Mesendoderm (in vitro differentiated cells): ENCODE results near the gene SMIM29.

Experiments used
- DNase-seq: peaks from one replicate; pipeline ENCODE4 v3.0.0; 2013
- H2AK5ac ChIP-seq: 2 replicates; pipeline ENCODE4 v1.6.1; 2013; ENCODE audit warnings: low read length, inconsistent platforms
- H2BK120ac ChIP-seq: 2 replicates; pipeline ENCODE4 v1.6.1; 2013; ENCODE audit warnings: low read depth, mild to moderate bottlenecking, low read length, moderate library complexity, mixed read lengths
- H2BK15ac ChIP-seq: replicated peaks from 2 replicates; pipeline ENCODE4 v1.6.1; 2013; ENCODE audit warnings: low read depth, mild to moderate bottlenecking, moderate library complexity
- H2BK5ac ChIP-seq: 2 replicates; pipeline ENCODE4 v1.6.1; 2013; ENCODE audit warnings: low read length, inconsistent platforms
- H3K18ac ChIP-seq: 2 replicates; pipeline ENCODE4 v1.6.1; 2013; ENCODE audit warnings: mild to moderate bottlenecking, low read length, mixed read lengths
- H3K23ac ChIP-seq: one replicate; pipeline ENCODE4 v1.6.1; 2013; ENCODE audit warnings: low read length
- H3K27ac ChIP-seq: 2 replicates; pipeline ENCODE4 v1.5.1; 2013; ENCODE audit warnings: low read depth, mild to moderate bottlenecking, inconsistent platforms, low read length, moderate library complexity
- H3K27me3 ChIP-seq: 2 replicates; pipeline ENCODE4 v1.6.1; 2013; ENCODE audit warnings: low read length, control low read depth, mild to moderate bottlenecking, inconsistent platforms; ENCODE audit not compliant: insufficient read depth, poor library complexity
- H3K36me3 ChIP-seq: 2 replicates; pipeline ENCODE4 v1.6.1; 2013; ENCODE audit warnings: low read length, inconsistent platforms; ENCODE audit not compliant: control insufficient read depth, insufficient read depth
- H3K4ac ChIP-seq: one replicate; pipeline ENCODE4 v1.6.1; 2013; ENCODE audit warnings: low read depth, mild to moderate bottlenecking, low read length, moderate library complexity
- H3K4me1 ChIP-seq: 2 replicates; pipeline ENCODE4 v1.6.1; 2013; ENCODE audit warnings: low read depth, low read length, inconsistent platforms; ENCODE audit not compliant: control insufficient read depth
- H3K4me2 ChIP-seq: 2 replicates; pipeline ENCODE4 v1.6.1; 2013; ENCODE audit warnings: low read length
- H3K4me3 ChIP-seq: 2 replicates; pipeline ENCODE4 v1.5.1; 2013; ENCODE audit warnings: mild to moderate bottlenecking, low read length
- H3K56ac ChIP-seq: one replicate; pipeline ENCODE4 v1.6.1; 2013; ENCODE audit warnings: low read length
- H3K79me1 ChIP-seq: 2 replicates; pipeline ENCODE4 v1.6.1; 2013; ENCODE audit warnings: low read length, inconsistent platforms
- H3K79me2 ChIP-seq: 2 replicates; pipeline ENCODE4 v1.6.1; 2013; ENCODE audit warnings: mild to moderate bottlenecking, low read length; ENCODE audit not compliant: control insufficient read depth, insufficient read depth
- H3K9ac ChIP-seq: 2 replicates; pipeline ENCODE4 v1.6.1; 2013; ENCODE audit warnings: low read length, inconsistent platforms
- H4K5ac ChIP-seq: one replicate; pipeline ENCODE4 v1.6.1; 2013; ENCODE audit warnings: low read length
- H4K8ac ChIP-seq: one replicate; pipeline ENCODE4 v1.6.1; 2013; ENCODE audit warnings: low read depth, mild to moderate bottlenecking, control low read depth, low read length, moderate library complexity
- WGBS: extraction: QIAGEN DNeasy Blood & Tissue Kit; methylation state at CpG from one replicate; pipeline ENCODE4 v1.1.7; 2013; ENCODE audit warnings: low lambda C conversion rate, missing lambda C conversion rate; ENCODE audit not compliant: insufficient coverage; ENCODE audit errors: extremely low coverage; 5-methylcytosine and 5-hydroxymethylcytosine counted together

SMIM29 gene

GRCh38 chr6:34241351-34242215 is 7.2 kb downstream of the SMIM29 start:
- Histone ChIP-seq H4K5ac (no peak overlapping the region), H3K18ac (no peak overlapping the region), H3K4me2 (no peak overlapping the region), H3K56ac (no peak overlapping the region), H3K9ac (no peak overlapping the region), H3K4me3 (no peak overlapping the region), H3K36me3 (peaks cover 30% of the 10 kb centered on the region), H3K27me3 (no peaks in the 10 kb centered on the region), H3K27ac (no peak overlapping the region), H3K4me1 (peaks cover 8% of the 10 kb centered on the region), H3K23ac (no peak overlapping the region), H4K8ac (no peak overlapping the region), H3K79me1 (peaks cover 19% of the 10 kb centered on the region), H2BK15ac (no peak overlapping the region), H3K4ac (no peak overlapping the region), H3K79me2 (peaks cover 54% of the 10 kb centered on the region), H2AK5ac (no peak overlapping the region), H2BK5ac (no peak overlapping the region), H2BK120ac (no peak overlapping the region)
- no CpG with 5 or more reads among the region's 13 CpGs for WGBS
- no peak for DNase-seq

GRCh38 chr6:34240329-34241248 is 8.2 kb downstream of the SMIM29 start:
- Histone ChIP-seq H3K27me3 (no peaks in the 10 kb centered on the region), H4K8ac (no peak overlapping the region), H3K27ac (no peak overlapping the region), H2AK5ac (no peak overlapping the region), H3K4me3 (no peak overlapping the region), H3K18ac (no peak overlapping the region), H4K5ac (no peak overlapping the region), H3K79me1 (peaks cover 19% of the 10 kb centered on the region), H3K4me2 (peak overlapping the region; percentile 50), H3K4me1 (peaks cover 8% of the 10 kb centered on the region), H3K9ac (peak overlapping the region; percentile 89), H2BK120ac (no peak overlapping the region), H2BK15ac (no peak overlapping the region), H2BK5ac (no peak overlapping the region), H3K36me3 (peaks cover 30% of the 10 kb centered on the region), H3K23ac (peak overlapping the region; percentile 48), H3K79me2 (peaks cover 54% of the 10 kb centered on the region), H3K56ac (peak overlapping the region; percentile 44), H3K4ac (no peak overlapping the region)
- WGBS = no CpG with 5 or more reads among the region's 22 CpGs
- DNase-seq = no peak

DNA sequence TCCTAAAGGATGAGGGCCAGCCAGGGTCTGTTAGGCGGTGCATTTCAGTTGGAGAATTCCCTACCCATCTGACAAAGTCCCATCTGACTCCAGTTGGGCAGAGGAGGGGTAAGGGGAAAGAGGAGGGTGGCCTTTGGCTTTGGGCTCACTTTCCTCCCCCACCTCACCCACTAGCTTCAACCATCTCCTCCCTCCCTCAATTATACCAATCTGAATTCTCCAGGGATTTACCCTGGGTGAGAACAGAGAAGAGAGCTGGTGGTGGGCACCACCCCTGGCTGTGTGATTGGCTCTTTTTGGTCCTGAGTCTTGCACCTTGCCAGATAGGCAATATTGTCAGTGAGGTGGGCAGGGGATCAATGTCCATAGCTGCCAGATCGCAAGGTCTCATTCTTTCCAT is 8.9 kb downstream of the SMIM29 start:
- Histone ChIP-seq H3K4me1 (peaks cover 8% of the 10 kb centered on the region), H4K8ac (no peak overlapping the region), H2BK15ac (no peak overlapping the region), H2BK120ac (no peak overlapping the region), H3K23ac (peak overlapping the region; percentile 48), H3K36me3 (peaks cover 30% of the 10 kb centered on the region), H2BK5ac (no peak overlapping the region), H3K79me1 (peaks cover 19% of the 10 kb centered on the region), H4K5ac (no peak overlapping the region), H3K9ac (peak overlapping the region; percentile 89), H2AK5ac (no peak overlapping the region), H3K79me2 (peaks cover 54% of the 10 kb centered on the region), H3K4me3 (no peak overlapping the region), H3K4ac (no peak overlapping the region), H3K4me2 (peak overlapping the region; percentile 50), H3K18ac (no peak overlapping the region), H3K56ac (peak overlapping the region; percentile 53), H3K27ac (no peak overlapping the region), H3K27me3 (no peaks in the 10 kb centered on the region)
- DNase-seq = no peak
- no CpG with 5 or more reads among the region's 2 CpGs for WGBS

GRCh38 chr6:34239500-34239825 is 9.3 kb downstream of the SMIM29 start:
- no peak overlapping the region for H4K8ac ChIP-seq
- H3K79me1 ChIP-seq = peaks cover 19% of the 10 kb centered on the region
- DNase-seq = peak; percentile 36
- H3K56ac ChIP-seq = peak overlapping the region; percentile 53
- H4K5ac ChIP-seq = no peak overlapping the region
- H3K18ac ChIP-seq = no peak overlapping the region
- WGBS = no CpG with 5 or more reads among the region's 3 CpGs
- no peak overlapping the region for H2BK15ac ChIP-seq
- no peak overlapping the region for H3K27ac ChIP-seq
- no peak overlapping the region for H2BK120ac ChIP-seq
- no peak overlapping the region for H2AK5ac ChIP-seq
- H3K9ac ChIP-seq = peak overlapping the region; percentile 89
- H3K36me3 ChIP-seq = peaks cover 29% of the 10 kb centered on the region
- H3K79me2 ChIP-seq = peaks cover 54% of the 10 kb centered on the region
- peak overlapping the region; percentile 50 for H3K4me2 ChIP-seq
- no peak overlapping the region for H2BK5ac ChIP-seq
- no peak overlapping the region for H3K4ac ChIP-seq
- peak overlapping the region; percentile 26 for H3K4me3 ChIP-seq
- peak overlapping the region; percentile 66 for H3K23ac ChIP-seq
- H3K4me1 ChIP-seq = peaks cover 11% of the 10 kb centered on the region
- H3K27me3 ChIP-seq = no peaks in the 10 kb centered on the region

DNA sequence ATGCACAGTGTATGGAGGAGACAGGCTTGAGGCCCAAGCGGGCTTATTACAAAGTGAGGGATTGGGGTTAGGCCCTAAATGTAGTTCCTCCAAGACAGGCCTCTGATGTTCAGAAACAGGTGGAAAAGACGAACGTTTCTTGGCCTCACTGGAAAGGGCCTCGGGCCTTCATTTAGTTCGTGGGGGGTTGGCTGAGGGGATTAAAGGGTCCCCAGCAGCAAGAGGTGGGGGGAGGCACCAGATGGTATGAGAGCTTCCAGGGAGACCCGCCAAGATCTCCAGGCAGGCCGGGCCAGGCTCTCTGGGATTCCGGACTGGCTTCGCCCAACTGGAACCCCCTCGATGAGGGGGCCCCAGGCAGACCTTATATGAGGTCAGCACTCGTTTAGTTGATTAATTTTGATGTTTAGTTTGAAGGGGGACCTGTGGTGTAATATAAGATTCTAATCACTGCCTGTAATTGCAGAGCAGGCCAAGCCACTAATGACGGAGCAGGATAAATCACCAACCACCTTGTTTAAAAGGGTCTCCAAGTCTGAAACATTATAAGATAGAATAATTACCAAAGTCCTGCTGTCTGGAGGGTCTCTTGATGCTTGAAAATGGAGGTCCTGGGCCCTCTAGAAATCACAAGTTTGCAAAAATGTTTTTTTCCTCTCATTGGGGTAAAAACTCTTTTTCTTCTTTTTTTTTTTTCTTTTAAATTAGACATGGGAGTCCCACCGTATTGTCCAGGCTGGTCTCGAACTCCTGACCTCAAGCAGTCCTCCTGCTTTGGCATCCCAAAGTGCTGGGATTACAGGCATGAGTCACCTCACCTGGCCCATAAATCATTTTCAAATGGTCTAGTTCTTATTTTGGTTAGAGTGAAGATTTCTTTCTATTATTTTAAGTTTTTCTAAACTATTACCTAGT is 10.0 kb downstream of the SMIM29 start:
- Histone ChIP-seq H3K4me3 (peak overlapping the region; percentile 56), H2AK5ac (no peak overlapping the region), H3K9ac (peak overlapping the region; percentile 89), H3K36me3 (peaks cover 25% of the 10 kb centered on the region), H4K8ac (no peak overlapping the region), H2BK15ac (no peak overlapping the region), H3K4me1 (peaks cover 16% of the 10 kb centered on the region), H3K27me3 (no peaks in the 10 kb centered on the region), H4K5ac (no peak overlapping the region), H3K56ac (peak overlapping the region; percentile 93), H3K18ac (peak overlapping the region; percentile 98), H3K23ac (peak overlapping the region; percentile 86), H3K79me1 (peaks cover 19% of the 10 kb centered on the region), H3K79me2 (peaks cover 54% of the 10 kb centered on the region), H3K4ac (peak overlapping the region; percentile 66), H3K4me2 (peak overlapping the region; percentile 50), H3K27ac (peak overlapping the region; percentile 88), H2BK5ac (no peak overlapping the region), H2BK120ac (no peak overlapping the region)
- no CpG with 5 or more reads among the region's 14 CpGs for WGBS
- no peak for DNase-seq
